Measurements from ENCODE around the gene ZBTB17.

The ZBTB17 gene

DNA sequence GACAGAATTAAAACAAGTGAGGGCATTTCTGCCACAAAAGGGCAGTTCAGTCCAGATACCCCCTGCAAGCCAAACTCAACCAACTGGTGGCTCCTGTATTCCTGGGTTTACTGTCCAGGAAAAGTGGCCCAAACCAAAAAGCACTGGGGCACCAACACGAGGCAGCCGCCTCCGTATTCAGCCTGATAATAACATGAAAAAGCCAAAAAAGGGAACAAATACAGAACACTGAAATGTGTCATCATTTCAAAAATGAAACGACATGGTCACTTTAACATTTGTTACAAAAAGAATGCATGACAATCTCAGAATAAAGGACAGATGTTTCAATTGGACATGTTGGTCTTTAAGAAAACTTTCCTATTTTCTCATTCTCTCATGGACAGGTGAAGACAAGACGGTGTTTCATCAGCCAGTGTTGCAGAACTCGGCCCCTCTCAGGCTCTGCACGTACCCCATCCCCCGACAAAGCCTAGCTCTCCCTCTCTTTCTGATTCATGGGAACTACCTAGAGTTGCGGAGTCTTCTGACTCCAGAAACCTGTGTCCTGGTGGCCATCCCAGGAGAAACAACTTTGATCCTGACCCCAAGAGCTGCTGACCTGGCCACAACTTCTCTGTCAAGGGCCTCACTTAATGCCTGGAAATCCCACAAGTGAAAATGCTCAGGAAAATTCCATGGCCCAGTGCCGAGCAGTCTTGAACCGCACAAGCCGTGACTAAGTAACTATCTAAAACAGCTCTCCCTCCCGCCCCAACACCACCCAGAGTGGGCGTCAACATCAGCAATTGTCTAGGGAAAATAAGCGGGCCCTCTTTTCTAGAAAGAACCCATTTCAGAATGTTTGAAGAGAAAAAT, 27.1 kb downstream of the ZBTB17 start:
- TF ChIP-seq, protein P1, sequence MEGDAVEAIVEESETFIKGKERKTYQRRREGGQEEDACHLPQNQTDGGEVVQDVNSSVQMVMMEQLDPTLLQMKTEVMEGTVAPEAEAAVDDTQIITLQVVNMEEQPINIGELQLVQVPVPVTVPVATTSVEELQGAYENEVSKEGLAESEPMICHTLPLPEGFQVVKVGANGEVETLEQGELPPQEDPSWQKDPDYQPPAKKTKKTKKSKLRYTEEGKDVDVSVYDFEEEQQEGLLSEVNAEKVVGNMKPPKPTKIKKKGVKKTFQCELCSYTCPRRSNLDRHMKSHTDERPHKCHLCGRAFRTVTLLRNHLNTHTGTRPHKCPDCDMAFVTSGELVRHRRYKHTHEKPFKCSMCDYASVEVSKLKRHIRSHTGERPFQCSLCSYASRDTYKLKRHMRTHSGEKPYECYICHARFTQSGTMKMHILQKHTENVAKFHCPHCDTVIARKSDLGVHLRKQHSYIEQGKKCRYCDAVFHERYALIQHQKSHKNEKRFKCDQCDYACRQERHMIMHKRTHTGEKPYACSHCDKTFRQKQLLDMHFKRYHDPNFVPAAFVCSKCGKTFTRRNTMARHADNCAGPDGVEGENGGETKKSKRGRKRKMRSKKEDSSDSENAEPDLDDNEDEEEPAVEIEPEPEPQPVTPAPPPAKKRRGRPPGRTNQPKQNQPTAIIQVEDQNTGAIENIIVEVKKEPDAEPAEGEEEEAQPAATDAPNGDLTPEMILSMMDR (IDR thresholded peaks at IDR 0.05; ENCODE audit: extremely low read depth, missing control alignments): no peak
- DNase-seq (ENCODE audit: low spot score): peak; percentile 76

DNA sequence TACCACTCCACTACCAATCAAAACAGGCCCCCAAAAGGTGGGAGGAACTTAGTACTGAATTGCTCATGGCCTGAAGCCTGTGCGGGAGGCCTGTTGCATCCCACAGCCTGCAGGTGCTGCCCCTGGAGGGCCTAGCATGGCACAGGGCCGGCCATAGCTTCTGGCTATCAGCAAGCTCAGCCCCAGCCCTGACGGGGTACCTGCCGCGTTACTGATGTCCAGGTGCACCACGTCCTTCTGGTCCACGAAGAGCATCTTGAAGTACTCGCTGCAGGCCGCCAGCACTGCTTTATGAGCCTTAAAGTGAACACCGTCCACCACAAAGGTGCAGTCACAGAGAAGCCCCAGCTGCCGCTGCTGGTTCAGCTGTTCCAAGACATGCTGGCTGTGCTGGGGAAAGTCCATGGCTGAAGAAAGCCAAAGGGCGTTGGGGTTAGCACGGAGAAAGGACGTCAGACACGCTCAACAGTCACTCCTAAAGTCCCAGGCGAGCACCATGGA, 27.8 kb downstream of the ZBTB17 start:
- DNase-seq (ENCODE audit: low spot score): peak; percentile 24
- TF ChIP-seq, protein P1 (IDR thresholded peaks at IDR 0.05; ENCODE audit: extremely low read depth, missing control alignments): no peak

DNA sequence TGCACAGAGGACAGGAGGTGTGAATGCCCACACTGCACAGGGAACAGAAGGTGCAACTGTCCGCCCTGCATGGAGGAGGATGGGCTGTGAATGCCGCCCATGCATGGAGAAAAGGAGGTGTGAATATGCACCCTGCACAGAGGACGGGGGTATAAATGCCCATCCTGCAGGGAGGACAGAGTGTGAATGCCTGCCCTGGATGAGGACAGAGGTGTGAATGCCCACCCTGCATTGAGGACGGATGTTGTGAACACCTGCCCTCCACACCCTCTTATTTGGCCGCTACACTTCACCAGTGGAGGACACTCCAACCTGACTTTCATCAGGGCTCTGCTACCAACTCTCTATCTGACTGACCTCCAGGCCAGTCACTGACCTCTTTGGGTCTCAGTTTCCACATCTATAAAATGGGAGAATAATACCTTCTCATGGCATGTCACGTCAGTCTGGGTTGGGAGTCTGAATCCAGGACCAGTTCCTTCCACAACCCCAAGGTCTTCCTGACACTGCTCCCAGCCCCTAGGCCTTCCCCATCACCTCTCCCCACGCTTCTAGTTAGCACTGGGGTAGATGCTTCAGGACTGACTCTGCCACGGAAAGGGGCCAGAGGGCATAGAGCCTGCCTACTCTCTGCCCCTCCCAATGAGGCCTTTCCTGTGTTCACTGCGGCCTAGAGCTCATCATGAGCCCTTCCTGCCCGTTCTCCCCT, 28.4 kb downstream of the ZBTB17 start:
- DNase-seq (ENCODE audit: low spot score): no peak
- TF ChIP-seq, protein P1 (IDR thresholded peaks at IDR 0.05; ENCODE audit: extremely low read depth, missing control alignments): no peak

DNA sequence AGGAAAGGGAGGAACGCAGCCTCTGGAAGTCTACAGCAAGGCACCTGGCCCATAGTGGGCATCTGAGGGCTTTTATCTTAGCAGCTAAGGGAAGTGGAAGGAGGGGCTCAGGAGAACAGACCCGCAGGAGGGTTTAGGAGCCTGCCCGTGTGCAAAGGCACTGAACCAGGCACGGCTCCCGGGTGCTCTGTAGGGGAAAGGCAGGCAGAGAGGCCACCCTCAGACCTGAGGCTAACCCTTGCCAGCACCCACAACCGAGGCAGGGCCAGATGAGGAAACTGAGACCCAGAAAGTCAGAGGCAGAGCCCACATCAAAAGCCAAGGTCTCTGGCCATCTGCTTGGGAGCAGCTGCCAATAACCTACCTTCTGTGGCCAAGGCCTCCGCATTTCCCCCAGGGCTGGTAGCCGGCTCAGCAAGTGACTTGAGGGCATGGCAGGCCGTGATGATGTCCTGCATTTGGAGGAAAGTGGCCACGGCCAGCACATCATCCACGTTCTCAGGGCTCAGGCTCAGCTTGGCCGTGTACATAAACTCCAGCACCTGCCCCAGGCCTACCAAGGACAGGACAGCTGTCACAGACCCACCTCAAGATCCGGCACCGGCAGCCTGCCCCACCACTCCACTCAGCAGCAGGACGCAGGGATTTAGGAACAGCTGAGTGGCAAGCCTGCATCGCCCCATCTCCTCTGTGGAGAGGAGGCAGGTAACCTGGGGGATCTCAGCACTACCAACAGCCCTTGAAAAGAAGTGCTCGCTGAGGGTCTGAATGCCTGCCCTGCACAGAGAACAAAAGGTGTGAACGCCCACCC, 29.1 kb downstream of the ZBTB17 start:
- TF ChIP-seq, protein P1 (IDR thresholded peaks at IDR 0.05; ENCODE audit: extremely low read depth, missing control alignments): no peak

DNA sequence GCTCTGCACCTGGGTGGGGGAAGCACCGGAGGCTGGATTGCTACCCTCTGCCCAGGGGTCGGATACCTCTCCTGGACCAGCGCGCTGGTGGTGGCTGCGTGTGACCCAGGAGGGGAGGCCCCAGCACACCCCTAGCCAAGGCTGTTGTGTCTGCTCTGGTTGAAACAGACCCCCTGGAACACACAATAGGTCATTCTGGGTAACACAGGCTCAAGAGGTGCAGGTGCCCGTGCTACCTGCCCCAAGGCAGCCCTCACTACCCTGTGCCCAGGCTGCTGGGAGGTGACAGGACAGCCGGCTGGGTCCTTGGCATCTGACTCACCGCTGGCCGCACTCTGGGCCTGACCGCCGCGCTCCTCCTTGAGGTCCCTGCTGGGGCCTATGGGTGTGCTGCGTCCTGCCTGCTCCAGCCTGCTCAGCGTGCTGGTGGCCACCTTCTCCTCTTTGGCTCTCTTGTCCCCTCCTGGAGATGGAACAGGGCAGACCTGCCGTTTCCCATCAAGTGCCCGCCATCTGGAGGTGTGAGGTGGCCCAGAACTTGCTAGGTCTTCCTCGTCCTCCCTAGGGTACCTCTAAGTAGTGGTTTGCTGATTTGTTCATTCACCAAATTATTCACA, 30.0 kb downstream of the ZBTB17 start:
- peak; percentile 25 for DNase-seq (ENCODE audit: low spot score)
- TF ChIP-seq, protein P1 (IDR thresholded peaks at IDR 0.05; ENCODE audit: extremely low read depth, missing control alignments): no peak

More for the DNA sequence above, 29.1 kb downstream of the ZBTB17 start:
- no peak for DNase-seq (ENCODE audit: low spot score)

DNA sequence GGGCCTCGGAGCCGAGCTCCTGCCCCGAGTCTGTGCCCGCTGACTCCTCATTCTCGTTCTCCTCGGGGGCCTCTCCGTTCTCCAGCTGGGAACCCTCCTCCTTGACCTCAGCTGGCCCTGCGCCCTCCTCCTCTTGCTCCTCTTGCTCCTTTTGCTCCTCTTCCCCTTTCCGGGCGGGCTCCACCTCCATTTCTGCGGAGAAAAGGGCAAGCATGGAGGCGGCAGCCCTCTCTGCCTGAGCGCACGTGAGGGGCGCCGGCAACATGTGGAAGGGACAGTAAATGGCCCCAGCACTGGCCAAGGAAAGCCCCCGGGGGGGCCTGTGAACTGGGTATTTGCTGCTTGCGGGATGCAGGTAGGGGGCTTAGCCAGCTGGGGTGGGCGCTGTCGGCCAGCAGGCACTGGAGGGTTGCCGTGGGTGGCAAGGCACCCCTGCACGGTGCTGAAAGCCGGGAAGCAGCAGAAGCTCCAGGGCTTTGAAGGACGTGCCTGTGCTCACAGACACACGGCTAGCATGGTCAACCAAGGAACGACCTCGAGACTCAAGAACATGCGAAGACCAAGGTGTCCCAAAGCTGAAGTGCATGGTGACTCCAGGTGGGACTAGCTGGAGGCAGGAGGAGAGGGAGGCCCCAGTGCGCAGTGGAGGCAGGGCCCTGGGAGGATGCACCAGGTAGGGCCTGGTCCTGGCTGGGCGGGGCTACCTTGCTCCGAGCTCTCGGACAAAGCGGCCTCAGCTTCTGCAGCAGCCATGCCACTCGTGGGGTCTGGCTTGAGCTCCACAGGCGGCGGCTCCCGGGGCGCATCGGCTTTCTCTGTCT, 30.7 kb downstream of the ZBTB17 start:
- DNase-seq (ENCODE audit: low spot score): peak; percentile 23
- TF ChIP-seq, protein P1 (IDR thresholded peaks at IDR 0.05; ENCODE audit: extremely low read depth, missing control alignments): no peak
